NAMALWA (cell line): ENCODE data around the gene CCNL2.
"Not testable (repeated sequence)": the region's sequence is repeated elsewhere in the genome, so short reads cannot be mapped to it uniquely, and the experiment has no call there.

Experiments used
- DNase-seq: peaks from one replicate; pipeline ENCODE4 v3.0.0-alpha.2; 2015; ENCODE audit warnings: low spot score

CCNL2 gene

GRCh38 chr1:1399872-1400575 lies 889 bp upstream of the CCNL2 start:
- peak; percentile 59 for DNase-seq

- no peak for DNase-seq
Observed at GRCh38 chr1:1398677-1399186, 403 bp downstream of the CCNL2 start.

GRCh38 chr1:1397839-1398523 lies 1.2 kb downstream of the CCNL2 start:
- DNase-seq: peak; percentile 54

- no peak for DNase-seq
Observed at GRCh38 chr1:1395166-1395565, 4.0 kb downstream of the CCNL2 start.

- DNase-seq: no peak
Observed at GRCh38 chr1:1394116-1394515, 5.0 kb downstream of the CCNL2 start.

GRCh38 chr1:1393428-1393827 lies 5.7 kb downstream of the CCNL2 start:
- no peak for DNase-seq

GRCh38 chr1:1393014-1393413 lies 6.1 kb downstream of the CCNL2 start:
- DNase-seq: no peak

- DNase-seq: no peak
Observed at GRCh38 chr1:1391225-1391624, 7.9 kb downstream of the CCNL2 start.

- DNase-seq: no peak
Observed at GRCh38 chr1:1390675-1391074, 8.5 kb downstream of the CCNL2 start.

- DNase-seq: no peak
Observed at GRCh38 chr1:1388078-1388472, 11.1 kb downstream of the CCNL2 start.

GRCh38 chr1:1387098-1388077 lies 11.7 kb downstream of the CCNL2 start:
- DNase-seq: no peak

GRCh38 chr1:1385931-1386330 lies 13.2 kb downstream of the CCNL2 start:
- DNase-seq: no peak

GRCh38 chr1:1385339-1385738 lies 13.8 kb downstream of the CCNL2 start:
- not testable (repeated sequence) for DNase-seq

- no peak for DNase-seq
Observed at GRCh38 chr1:1381294-1381693, 17.8 kb downstream of the CCNL2 start.

GRCh38 chr1:1380860-1381259 lies 18.3 kb downstream of the CCNL2 start:
- no peak for DNase-seq

- no peak for DNase-seq
Observed at GRCh38 chr1:1377540-1378205, 21.5 kb downstream of the CCNL2 start.

GRCh38 chr1:1376551-1377226 lies 22.4 kb downstream of the CCNL2 start:
- DNase-seq: no peak

GRCh38 chr1:1374929-1375662 lies 24.0 kb downstream of the CCNL2 start, which contains the start of gene AURKAIP1:
TSS of gene AURKAIP1 (minus strand) at chr1:1375207. CDS start at chr1:1374756, 451 bp downstream.
- peak; percentile 100 for DNase-seq

- DNase-seq: peak; percentile 47
Observed at GRCh38 chr1:1374589-1374928, 24.6 kb downstream of the CCNL2 start.

GRCh38 chr1:1373815-1374588 lies 25.1 kb downstream of the CCNL2 start:
- DNase-seq: no peak
